Natural killer cell (primary cell): ENCODE data around the gene RNF167. TPM values are rescaled to one million over a fixed set of nuclear protein-coding genes. Genes with fewer than 3 reads are reported as not detected.

ENCODE experiments used
- ATAC-seq, 3 donors: fragments of 150-1000 bp in 2 of 3; fragments of 200-7000 bp in 1 of 3; cut with Tn5 transposase; 1 replicate in 1 of 3; 2 replicates in 2 of 3; pipeline ENCODE4 v1.10.0; 2021; ENCODE audit warnings: mild to moderate bottlenecking in 2 of 3, moderate library complexity in 2 of 3
- DNase-seq, 2 donors: peaks; one replicate each; pipeline versions ENCODE4 v3.0.0 to v3.0.0-alpha.2; 2013 to 2021; ENCODE audit warnings: mixed read lengths in 1 of 2
- H3K27ac ChIP-seq: one replicate; pipeline ENCODE4 v1.5.1; 2013; ENCODE audit warnings: mild to moderate bottlenecking, low read length
- H3K27me3 ChIP-seq: one replicate; pipeline ENCODE4 v1.6.1; 2013; ENCODE audit warnings: low read length; ENCODE audit not compliant: control insufficient read depth, insufficient read depth
- H3K36me3 ChIP-seq: one replicate; pipeline ENCODE4 v1.6.1; 2013; ENCODE audit warnings: low read length; ENCODE audit not compliant: control insufficient read depth, insufficient read depth
- H3K4me1 ChIP-seq: one replicate; pipeline ENCODE4 v1.6.1; 2013; ENCODE audit warnings: low read length; ENCODE audit not compliant: control insufficient read depth, insufficient read depth
- H3K4me3 ChIP-seq: one replicate; pipeline ENCODE4 v1.5.1; 2013; ENCODE audit warnings: low read length
- H3K9me3 ChIP-seq: one replicate; pipeline ENCODE4 v1.6.1; 2013; ENCODE audit warnings: low read length; ENCODE audit not compliant: control insufficient read depth, insufficient read depth
- H3K27ac Mint-ChIP-seq, 2 donors: one replicate each; pipeline ENCODE4 v1.8.0; 2022; ENCODE audit warnings: mild to moderate bottlenecking in 2 of 2, mixed read lengths in 2 of 2, moderate library complexity in 1 of 2
- H3K27me3 Mint-ChIP-seq, 2 donors: one replicate each; pipeline ENCODE4 v1.8.0; 2022; ENCODE audit warnings: low read depth in 2 of 2, mixed read lengths in 2 of 2
- H3K36me3 Mint-ChIP-seq: one replicate; pipeline ENCODE4 v1.8.0; 2022; ENCODE audit warnings: mixed read lengths
- H3K4me1 Mint-ChIP-seq, 2 donors: one replicate each; pipeline ENCODE4 v1.8.0; 2022; ENCODE audit warnings: mixed read lengths in 2 of 2
- H3K4me3 Mint-ChIP-seq: one replicate; pipeline ENCODE4 v1.8.0; 2022; ENCODE audit warnings: mild to moderate bottlenecking, moderate library complexity, mixed read lengths
- H3K9me3 Mint-ChIP-seq, 2 donors: one replicate each; pipeline ENCODE4 v1.8.0; 2022; ENCODE audit warnings: mixed read lengths in 2 of 2
- CTCF ChIP-seq: fragments of 200-600 bp; IDR thresholded peaks from one replicate; pipeline ENCODE4 v1.8.0; 2022; ENCODE audit warnings: antibody characterized with exemption
- WGBS: methylation state at CpG from one replicate; pipeline ENCODE4 v1.1.7; 2013; ENCODE audit warnings: missing lambda C conversion rate; ENCODE audit not compliant: insufficient coverage; 5-methylcytosine and 5-hydroxymethylcytosine counted together
- intact Hi-C: fragments of 100-400 bp; cut with micrococcal nuclease; formaldehyde crosslinking; loops from one replicate; pipeline ENCODE4 v1.14.2; 2022
- total RNA-seq, 4 donors: library from RNA; stranded (reverse); fragments of 120-200 nt in 1 of 4; gene quantifications; one replicate each; pipeline versions ENCODE4 v1.2.3 to v1.2.4, GENCODE V29; 2013 to 2022

RNF167 gene
- total RNA-seq, 3 donors from 2014 or later (not counting 1 experiment from before 2014, with no cell fraction given) = 149 to 189 (median 177) TPM

- no peak for TF ChIP-seq CTCF
- no peaks in the 10 kb centered on the region for H3K9me3 ChIP-seq
- no peak for ATAC-seq
- Mint-ChIP-seq H3K27me3 (no peaks in the 10 kb centered on the region), H3K27ac (no peak overlapping the region), H3K36me3 (no peaks in the 10 kb centered on the region), H3K4me1 (peaks cover 4 to 9% of the 10 kb centered on the region in 2 donors), H3K4me3 (no peak overlapping the region), H3K9me3 (no peaks in the 10 kb centered on the region)
- H3K4me1 ChIP-seq = peaks cover 6% of the 10 kb centered on the region
- WGBS = 98% methylated on average over 8 of the region's 9 CpGs
- H3K4me3 ChIP-seq = no peak overlapping the region
- DNase-seq = no peak
- no peak overlapping the region for H3K27ac ChIP-seq
- intact Hi-C loops = no loop called here
- H3K36me3 ChIP-seq = peaks cover 16% of the 10 kb centered on the region
- no peaks in the 10 kb centered on the region for H3K27me3 ChIP-seq
These were observed 20.3 kb downstream of the RNF167 start for GRCh38 chr17:4960279-4960922.

DNA sequence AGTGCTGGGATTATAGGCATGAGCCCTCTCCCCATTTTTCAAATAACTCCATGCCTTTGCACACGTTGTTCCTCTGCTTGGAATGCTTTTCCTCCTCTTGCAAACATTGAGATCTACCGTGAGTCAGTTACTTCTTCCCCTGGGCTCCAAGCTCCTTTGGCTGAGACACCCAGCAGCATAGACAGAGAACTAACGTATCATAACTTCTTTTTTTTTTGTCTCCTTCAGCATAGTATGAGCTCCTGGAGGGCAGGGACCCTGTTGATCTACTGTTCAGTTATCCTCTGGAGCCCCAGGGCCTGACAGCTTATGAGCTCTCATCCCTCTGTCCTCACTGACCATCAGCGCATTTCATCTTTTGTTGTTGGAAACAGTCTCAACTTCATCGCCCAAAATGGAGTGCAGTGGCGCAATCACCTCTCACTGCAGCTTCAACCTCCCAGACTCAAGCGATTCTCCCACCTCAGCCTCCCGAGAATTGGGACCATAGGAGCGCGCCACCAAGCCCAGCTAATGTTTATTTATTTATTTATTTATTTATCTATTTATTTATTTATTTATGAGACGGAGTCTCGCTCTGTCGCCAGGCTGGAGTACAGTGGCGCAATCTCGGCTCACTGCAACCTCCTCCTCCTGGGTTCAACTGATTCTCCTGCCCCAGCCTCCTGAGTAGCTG is 25.4 kb downstream of the RNF167 start:
- H3K27ac ChIP-seq = no peak overlapping the region
- WGBS = 96% methylated on average over 12 of the region's 15 CpGs
- no peak for TF ChIP-seq CTCF
- H3K4me3 ChIP-seq = no peak overlapping the region
- peak overlapping the region; percentile 17 for H3K4me3 Mint-ChIP-seq
- DNase-seq (no peak), ATAC-seq (no peak)
- no peaks in the 10 kb centered on the region for H3K36me3 Mint-ChIP-seq
- peaks cover 32% of the 10 kb centered on the region for H3K4me1 ChIP-seq
- H3K36me3 ChIP-seq = peaks cover 14% of the 10 kb centered on the region
- H3K27me3 ChIP-seq = no peaks in the 10 kb centered on the region
- H3K27ac Mint-ChIP-seq = no peak overlapping the region
- no peaks in the 10 kb centered on the region for H3K9me3 Mint-ChIP-seq
- H3K9me3 ChIP-seq = no peaks in the 10 kb centered on the region
- intact Hi-C loops = no loop called here
- H3K27me3 Mint-ChIP-seq = no peaks in the 10 kb centered on the region
- H3K4me1 Mint-ChIP-seq = peaks cover 4 to 13% of the 10 kb centered on the region in 2 donors

DNA sequence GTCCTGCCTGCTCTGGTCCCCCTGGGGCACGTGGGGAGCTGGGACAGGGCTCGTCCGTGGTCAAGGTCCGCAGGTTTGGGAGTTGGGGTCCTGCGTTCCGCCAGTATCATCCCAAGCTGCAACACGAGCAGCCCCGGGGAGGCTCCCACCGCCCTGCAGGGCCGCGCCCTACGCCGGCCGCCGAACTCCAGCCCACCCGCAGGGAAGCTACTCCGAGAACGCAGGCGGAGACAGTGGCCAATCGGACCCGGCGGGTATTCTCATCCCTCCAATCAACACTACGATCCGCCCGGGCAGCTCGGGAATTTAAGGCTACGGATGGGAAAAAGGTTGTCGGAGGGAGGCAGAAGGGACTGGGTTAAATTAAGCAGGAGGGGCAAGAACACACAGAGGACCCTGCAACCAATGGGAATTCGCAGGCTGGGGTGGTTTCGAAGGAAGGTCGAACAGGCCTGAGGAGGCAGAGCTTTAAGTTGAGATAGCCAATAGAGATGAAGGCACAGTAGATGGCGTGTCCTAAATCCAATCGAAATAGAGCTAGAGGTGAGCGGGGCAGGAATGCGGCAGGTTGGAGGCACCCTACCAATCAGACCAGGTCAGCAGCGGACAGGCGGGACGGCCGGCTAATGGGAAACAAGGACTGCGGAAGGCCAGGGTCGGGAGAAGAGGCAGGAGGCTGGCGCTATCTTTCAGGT is 26.9 kb downstream of the RNF167 start:
- Mint-ChIP-seq H3K27ac (no peak overlapping the region), H3K36me3 (no peaks in the 10 kb centered on the region), H3K9me3 (no peaks in the 10 kb centered on the region), H3K4me3 (no peak overlapping the region), H3K27me3 (no peaks in the 10 kb centered on the region), H3K4me1 (peaks cover 4 to 13% of the 10 kb centered on the region in 2 donors)
- WGBS = 0% methylated on average over 39 of the region's 42 CpGs
- H3K4me1 ChIP-seq = peaks cover 32% of the 10 kb centered on the region
- peak; percentile 87 to 98 for DNase-seq
- peak; percentile 78 to 93 (median 86) for ATAC-seq
- TF ChIP-seq CTCF = no peak
- no peaks in the 10 kb centered on the region for H3K9me3 ChIP-seq
- peaks cover 12% of the 10 kb centered on the region for H3K36me3 ChIP-seq
- intact Hi-C loops = loop anchor here (1.0 to 2.0 kb wide), 3 partner anchors 19 to 64 kb away; partner anchors contain the start of genes CHRNE, PFN1, RNF167 and SLC25A11
- H3K27ac ChIP-seq = peak overlapping the region; percentile 86
- peak overlapping the region; percentile 89 for H3K4me3 ChIP-seq
- no peaks in the 10 kb centered on the region for H3K27me3 ChIP-seq
